HEK293 (cell line): Measurements from ENCODE around the gene OR1M1.

Experiments used
- ATF2 ChIP-seq: fragments of 450-650 bp; formaldehyde crosslinking; IDR thresholded peaks from 2 replicates; pipeline ENCODE4 v1.5.1; 2016; ENCODE audit warnings: missing biosample characterization, missing genetic modification characterization, low read depth
- KLF16 ChIP-seq: fragments of 450-650 bp; formaldehyde crosslinking; IDR thresholded peaks from 2 replicates; pipeline ENCODE4 v1.5.1; 2017; ENCODE audit warnings: missing biosample characterization, missing genetic modification characterization
- MYNN ChIP-seq: fragments of 450-650 bp; formaldehyde crosslinking; IDR thresholded peaks from 2 replicates; pipeline ENCODE4 v1.5.1; 2016; ENCODE audit warnings: missing biosample characterization, missing genetic modification characterization, borderline replicate concordance
- SALL2 ChIP-seq: fragments of 450-650 bp; formaldehyde crosslinking; IDR thresholded peaks from 2 replicates; pipeline ENCODE4 v1.5.0; 2017; ENCODE audit warnings: missing biosample characterization, mild to moderate bottlenecking, missing genetic modification characterization, borderline replicate concordance
- SP2 ChIP-seq: fragments of 450-650 bp; formaldehyde crosslinking; IDR thresholded peaks from 2 replicates; pipeline ENCODE4 v1.5.1; 2016; ENCODE audit warnings: missing biosample characterization, missing genetic modification characterization
- ZBTB7A ChIP-seq: fragments of 450-650 bp; formaldehyde crosslinking; IDR thresholded peaks from 2 replicates; pipeline ENCODE4 v1.5.1; 2016; ENCODE audit warnings: low read depth, missing biosample characterization, missing genetic modification characterization
- ZNF121 ChIP-seq: fragments of 450-650 bp; formaldehyde crosslinking; IDR thresholded peaks from 2 replicates; pipeline ENCODE4 v1.5.1; 2016; ENCODE audit warnings: missing biosample characterization, missing genetic modification characterization
- ZNF140 ChIP-seq: fragments of 450-650 bp; formaldehyde crosslinking; IDR thresholded peaks from 2 replicates; pipeline ENCODE4 v1.5.1; 2016; ENCODE audit warnings: missing biosample characterization, missing genetic modification characterization
- ZNF174 ChIP-seq: fragments of 450-650 bp; formaldehyde crosslinking; IDR thresholded peaks from 2 replicates; pipeline ENCODE4 v1.5.0; 2017; ENCODE audit warnings: missing biosample characterization, mild to moderate bottlenecking, missing genetic modification characterization
- ZNF621 ChIP-seq: fragments of 450-650 bp; formaldehyde crosslinking; IDR thresholded peaks from 2 replicates; pipeline ENCODE4 v1.5.1; 2017; ENCODE audit warnings: missing biosample characterization, missing genetic modification characterization
- ZNF707 ChIP-seq: fragments of 450-650 bp; formaldehyde crosslinking; IDR thresholded peaks from 2 replicates; pipeline ENCODE4 v1.5.1; 2016; ENCODE audit warnings: missing biosample characterization, missing genetic modification characterization
- ZNF843 ChIP-seq: fragments of 450-650 bp; formaldehyde crosslinking; IDR thresholded peaks from 2 replicates; pipeline ENCODE4 v1.5.1; 2016; ENCODE audit warnings: missing biosample characterization, missing genetic modification characterization
- TF ChIP-seq, protein P1 (sequence below): fragments of 450-650 bp; formaldehyde crosslinking; IDR thresholded peaks from 2 replicates; pipeline ENCODE4 v1.5.1; 2016; ENCODE audit warnings: missing biosample characterization, missing genetic modification characterization
- TF ChIP-seq, protein P2 (sequence below): fragments of 450-650 bp; formaldehyde crosslinking; IDR thresholded peaks from 2 replicates; pipeline ENCODE4 v1.5.1; 2016; ENCODE audit warnings: missing biosample characterization, missing genetic modification characterization

DNA sequence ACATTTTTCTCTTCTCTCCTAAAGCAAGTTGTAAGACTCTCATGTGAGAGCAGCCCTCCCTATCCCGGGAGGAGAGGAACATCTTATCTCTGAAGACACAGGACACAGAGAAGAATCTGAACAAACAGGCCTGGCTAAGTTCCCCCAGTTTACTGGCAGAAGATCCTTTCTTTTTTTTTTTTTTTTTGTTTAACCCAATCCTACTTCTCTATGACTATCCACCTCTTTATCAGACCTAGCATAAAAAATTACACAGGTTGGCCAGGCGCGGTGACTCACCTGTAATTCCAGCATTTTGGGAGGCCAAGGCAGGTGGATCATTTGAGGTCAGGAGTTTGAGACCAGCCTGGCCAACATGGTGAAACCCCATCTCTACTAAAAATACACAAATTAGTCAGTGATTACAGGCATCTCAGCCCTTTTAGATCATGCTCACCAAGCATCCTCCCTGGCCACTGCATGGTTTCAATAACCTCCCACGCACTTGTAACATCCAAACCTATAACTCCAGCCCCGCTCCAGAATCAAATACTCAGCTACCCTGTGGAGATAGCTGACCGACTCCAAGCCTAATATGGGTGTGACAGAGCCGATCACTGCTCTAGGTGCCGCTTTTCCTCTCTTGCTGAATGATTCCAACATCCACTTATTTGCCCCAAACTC is 49.3 kb upstream of the OR1M1 start:
- TF ChIP-seq, protein P1, sequence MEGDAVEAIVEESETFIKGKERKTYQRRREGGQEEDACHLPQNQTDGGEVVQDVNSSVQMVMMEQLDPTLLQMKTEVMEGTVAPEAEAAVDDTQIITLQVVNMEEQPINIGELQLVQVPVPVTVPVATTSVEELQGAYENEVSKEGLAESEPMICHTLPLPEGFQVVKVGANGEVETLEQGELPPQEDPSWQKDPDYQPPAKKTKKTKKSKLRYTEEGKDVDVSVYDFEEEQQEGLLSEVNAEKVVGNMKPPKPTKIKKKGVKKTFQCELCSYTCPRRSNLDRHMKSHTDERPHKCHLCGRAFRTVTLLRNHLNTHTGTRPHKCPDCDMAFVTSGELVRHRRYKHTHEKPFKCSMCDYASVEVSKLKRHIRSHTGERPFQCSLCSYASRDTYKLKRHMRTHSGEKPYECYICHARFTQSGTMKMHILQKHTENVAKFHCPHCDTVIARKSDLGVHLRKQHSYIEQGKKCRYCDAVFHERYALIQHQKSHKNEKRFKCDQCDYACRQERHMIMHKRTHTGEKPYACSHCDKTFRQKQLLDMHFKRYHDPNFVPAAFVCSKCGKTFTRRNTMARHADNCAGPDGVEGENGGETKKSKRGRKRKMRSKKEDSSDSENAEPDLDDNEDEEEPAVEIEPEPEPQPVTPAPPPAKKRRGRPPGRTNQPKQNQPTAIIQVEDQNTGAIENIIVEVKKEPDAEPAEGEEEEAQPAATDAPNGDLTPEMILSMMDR (tag by site-specific recombination), result no peak
- TF ChIP-seq MYNN (tag by site-specific recombination) (no peak), ZNF621 (tag by site-specific recombination) (no peak), SP2 (tag by site-specific recombination) (no peak), KLF16 (no peak), ZNF140 (tag by site-specific recombination) (no peak), ZNF843 (tag by site-specific recombination) (no peak), ATF2 (tag by site-specific recombination) (no peak), ZBTB7A (tag by site-specific recombination) (no peak), ZNF707 (tag by site-specific recombination) (no peak), SALL2 (tag by site-specific recombination) (no peak), ZNF121 (tag by site-specific recombination) (no peak), ZNF174 (tag by site-specific recombination) (no peak)
- TF ChIP-seq, protein P2, sequence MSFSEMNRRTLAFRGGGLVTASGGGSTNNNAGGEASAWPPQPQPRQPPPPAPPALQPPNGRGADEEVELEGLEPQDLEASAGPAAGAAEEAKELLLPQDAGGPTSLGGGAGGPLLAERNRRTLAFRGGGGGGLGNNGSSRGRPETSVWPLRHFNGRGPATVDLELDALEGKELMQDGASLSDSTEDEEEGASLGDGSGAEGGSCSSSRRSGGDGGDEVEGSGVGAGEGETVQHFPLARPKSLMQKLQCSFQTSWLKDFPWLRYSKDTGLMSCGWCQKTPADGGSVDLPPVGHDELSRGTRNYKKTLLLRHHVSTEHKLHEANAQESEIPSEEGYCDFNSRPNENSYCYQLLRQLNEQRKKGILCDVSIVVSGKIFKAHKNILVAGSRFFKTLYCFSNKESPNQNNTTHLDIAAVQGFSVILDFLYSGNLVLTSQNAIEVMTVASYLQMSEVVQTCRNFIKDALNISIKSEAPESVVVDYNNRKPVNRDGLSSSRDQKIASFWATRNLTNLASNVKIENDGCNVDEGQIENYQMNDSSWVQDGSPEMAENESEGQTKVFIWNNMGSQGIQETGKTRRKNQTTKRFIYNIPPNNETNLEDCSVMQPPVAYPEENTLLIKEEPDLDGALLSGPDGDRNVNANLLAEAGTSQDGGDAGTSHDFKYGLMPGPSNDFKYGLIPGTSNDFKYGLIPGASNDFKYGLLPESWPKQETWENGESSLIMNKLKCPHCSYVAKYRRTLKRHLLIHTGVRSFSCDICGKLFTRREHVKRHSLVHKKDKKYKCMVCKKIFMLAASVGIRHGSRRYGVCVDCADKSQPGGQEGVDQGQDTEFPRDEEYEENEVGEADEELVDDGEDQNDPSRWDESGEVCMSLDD (tag by site-specific recombination), result no peak
